ENCODE measurements around the gene ARID4B.
A peak's percentile ranks its signal among the peaks of the same experiment; 100 is the strongest.
"Not testable (repeated sequence)": the region's sequence is repeated elsewhere in the genome, so short reads cannot be mapped to it uniquely, and the experiment has no call there.

ARID4B gene

GRCh38 chr1:235225299-235225698 is 102.7 kb downstream of the ARID4B start:
- no peak for DNase-seq (ENCODE audit: low read depth in 3 of 3)

- DNase-seq (ENCODE audit: low read depth in 3 of 3): no peak
Observed at GRCh38 chr1:235221653-235222375, 106.2 kb downstream of the ARID4B start.

- no peak for DNase-seq (ENCODE audit: low read depth in 3 of 3)
Observed at GRCh38 chr1:235215453-235215852, 112.5 kb downstream of the ARID4B start.

- not testable (repeated sequence) for DNase-seq (ENCODE audit: low read depth in 3 of 3)
Observed at GRCh38 chr1:235214962-235215361, 113.0 kb downstream of the ARID4B start.

GRCh38 chr1:235213752-235214151 is 114.2 kb downstream of the ARID4B start:
- no peak for DNase-seq (ENCODE audit: low read depth in 3 of 3)

- no peak for DNase-seq (ENCODE audit: low read depth in 3 of 3)
Observed at GRCh38 chr1:235211517-235211916, 116.5 kb downstream of the ARID4B start.

GRCh38 chr1:235207209-235207565 is 120.8 kb downstream of the ARID4B start:
- peak in 2 of 3 experiments; percentile 15 to 41 for DNase-seq (ENCODE audit: low read depth in 3 of 3)

- no peak for DNase-seq (ENCODE audit: low read depth in 3 of 3)
Observed at GRCh38 chr1:235206533-235207208, 121.3 kb downstream of the ARID4B start.

- no peak for DNase-seq (ENCODE audit: low read depth in 3 of 3)
Observed at GRCh38 chr1:235205687-235206086, 122.3 kb downstream of the ARID4B start.

- DNase-seq (ENCODE audit: low read depth in 3 of 3): no peak
Observed at GRCh38 chr1:235203428-235203827, 124.6 kb downstream of the ARID4B start.

GRCh38 chr1:235202447-235202846 is 125.5 kb downstream of the ARID4B start:
- DNase-seq (ENCODE audit: low read depth in 3 of 3): not testable (repeated sequence)

GRCh38 chr1:235199441-235199840 is 128.5 kb downstream of the ARID4B start:
- DNase-seq (ENCODE audit: low read depth in 3 of 3): no peak

GRCh38 chr1:235190431-235190830 is 137.5 kb downstream of the ARID4B start:
- DNase-seq (ENCODE audit: low read depth in 3 of 3): no peak

GRCh38 chr1:235187316-235187715 is 140.7 kb downstream of the ARID4B start:
- no peak for DNase-seq (ENCODE audit: low read depth in 3 of 3)

GRCh38 chr1:235181561-235182245 is 146.3 kb downstream of the ARID4B start:
- no peak for DNase-seq (ENCODE audit: low read depth in 3 of 3)

GRCh38 chr1:235180916-235181460 is 147.0 kb downstream of the ARID4B start:
- no peak for DNase-seq (ENCODE audit: low read depth in 3 of 3)

- no peak for DNase-seq (ENCODE audit: low read depth in 3 of 3)
Observed at GRCh38 chr1:235176486-235176885, 151.5 kb downstream of the ARID4B start.

GRCh38 chr1:235169986-235170385 is 158.0 kb downstream of the ARID4B start:
- no peak for DNase-seq (ENCODE audit: low read depth in 3 of 3)

GRCh38 chr1:235168375-235168774 is 159.6 kb downstream of the ARID4B start:
- no peak for DNase-seq (ENCODE audit: low read depth in 3 of 3)

- DNase-seq (ENCODE audit: low read depth in 3 of 3): no peak
Observed at GRCh38 chr1:235161685-235162327, 166.2 kb downstream of the ARID4B start.

GRCh38 chr1:235160957-235161684 is 166.9 kb downstream of the ARID4B start, which contains the start of gene RBM34:
Gene RBM34 (minus strand): TSS chr1:235161250. CDS start chr1:235161226, 24 bp downstream.
- DNase-seq (ENCODE audit: low read depth in 3 of 3): peak; percentile 86 to 92 (median 89)

All from stimulated activated CD4-positive, alpha-beta T cell treated with anti-CD3 and anti-CD28 coated beads, TNF-alpha, amount 100 ng/mL, for 24 hours (primary cell).